Astrocyte (in vitro differentiated cells and primary cell): ENCODE measurements around the gene PLCG2.

Experiments
- CTCF ChIP-seq: IDR thresholded peaks from 2 replicates; pipeline ENCODE4 v1.5.1; 2011; ENCODE audit warnings: low read depth, mild to moderate bottlenecking, inconsistent platforms, low read length, moderate library complexity; ENCODE audit not compliant: insufficient read depth
- EZH2 ChIP-seq: IDR thresholded peaks from 2 replicates; pipeline ENCODE4 v1.6.1; 2012; ENCODE audit warnings: mild to moderate bottlenecking, low read length, inconsistent platforms; ENCODE audit not compliant: insufficient read depth

GRCh38 chr16:81882559-81882958 lies 103.5 kb downstream of the PLCG2 start:
- TF ChIP-seq CTCF (no peak), EZH2 (no peak)
